ENCODE measurements around the gene SMPDL3A.

DNA sequence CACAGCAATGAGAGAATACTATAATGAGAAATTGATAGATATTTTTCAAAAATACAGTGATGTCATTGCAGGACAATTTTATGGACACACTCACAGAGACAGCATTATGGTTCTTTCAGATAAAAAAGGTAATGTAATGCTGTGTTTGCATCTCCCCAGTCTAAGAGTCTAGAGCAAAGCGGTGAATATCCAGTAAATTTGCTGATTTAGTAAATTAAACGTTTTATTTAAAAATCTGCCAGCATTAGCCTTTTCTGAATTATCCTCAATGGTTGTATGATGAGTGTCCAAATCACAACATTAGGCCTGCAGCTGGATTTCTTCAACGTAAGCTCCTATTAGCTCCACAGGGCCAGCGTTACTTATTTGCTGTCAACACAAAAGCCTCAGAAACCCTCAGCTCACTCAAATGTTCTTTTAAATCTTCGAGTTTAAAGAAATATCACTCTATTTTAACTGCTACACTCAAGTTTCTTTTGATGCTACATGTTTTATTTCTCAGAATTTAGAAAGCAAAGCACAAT lies 16.0 kb downstream of the SMPDL3A start:
- TF ChIP-seq CTCF (IDR thresholded peaks at IDR 0.05) (no peak), SIN3A (IDR thresholded peaks at IDR 0.05; ENCODE audit: borderline replicate concordance, insufficient read depth, low read depth, low read length) (no peak), POLR2AphosphoS5 (IDR thresholded peaks at IDR 0.05; ENCODE audit: low read depth, low read length) (no peak)
- TF ChIP-seq, protein P1, sequence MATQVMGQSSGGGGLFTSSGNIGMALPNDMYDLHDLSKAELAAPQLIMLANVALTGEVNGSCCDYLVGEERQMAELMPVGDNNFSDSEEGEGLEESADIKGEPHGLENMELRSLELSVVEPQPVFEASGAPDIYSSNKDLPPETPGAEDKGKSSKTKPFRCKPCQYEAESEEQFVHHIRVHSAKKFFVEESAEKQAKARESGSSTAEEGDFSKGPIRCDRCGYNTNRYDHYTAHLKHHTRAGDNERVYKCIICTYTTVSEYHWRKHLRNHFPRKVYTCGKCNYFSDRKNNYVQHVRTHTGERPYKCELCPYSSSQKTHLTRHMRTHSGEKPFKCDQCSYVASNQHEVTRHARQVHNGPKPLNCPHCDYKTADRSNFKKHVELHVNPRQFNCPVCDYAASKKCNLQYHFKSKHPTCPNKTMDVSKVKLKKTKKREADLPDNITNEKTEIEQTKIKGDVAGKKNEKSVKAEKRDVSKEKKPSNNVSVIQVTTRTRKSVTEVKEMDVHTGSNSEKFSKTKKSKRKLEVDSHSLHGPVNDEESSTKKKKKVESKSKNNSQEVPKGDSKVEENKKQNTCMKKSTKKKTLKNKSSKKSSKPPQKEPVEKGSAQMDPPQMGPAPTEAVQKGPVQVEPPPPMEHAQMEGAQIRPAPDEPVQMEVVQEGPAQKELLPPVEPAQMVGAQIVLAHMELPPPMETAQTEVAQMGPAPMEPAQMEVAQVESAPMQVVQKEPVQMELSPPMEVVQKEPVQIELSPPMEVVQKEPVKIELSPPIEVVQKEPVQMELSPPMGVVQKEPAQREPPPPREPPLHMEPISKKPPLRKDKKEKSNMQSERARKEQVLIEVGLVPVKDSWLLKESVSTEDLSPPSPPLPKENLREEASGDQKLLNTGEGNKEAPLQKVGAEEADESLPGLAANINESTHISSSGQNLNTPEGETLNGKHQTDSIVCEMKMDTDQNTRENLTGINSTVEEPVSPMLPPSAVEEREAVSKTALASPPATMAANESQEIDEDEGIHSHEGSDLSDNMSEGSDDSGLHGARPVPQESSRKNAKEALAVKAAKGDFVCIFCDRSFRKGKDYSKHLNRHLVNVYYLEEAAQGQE (IDR thresholded peaks at IDR 0.05; ENCODE audit: insufficient read depth in 1 of 2, low read depth in 2 of 2, low read length in 1 of 2), result no peak

Measured in Panc1 (cell line).